Neural cell (in vitro differentiated cells): ENCODE measurements around the gene SLC16A12.

Experiments
- EP300 ChIP-seq: fragments of 450-650 bp; conservative IDR thresholded peaks from 2 replicates; pipeline ENCODE4 v1.6.1; 2014; ENCODE audit warnings: antibody characterized with exemption, mild to moderate bottlenecking, moderate library complexity; ENCODE audit not compliant: poor library complexity, severe bottlenecking
- MXI1 ChIP-seq: fragments of 450-650 bp; conservative IDR thresholded peaks from 2 replicates; pipeline ENCODE4 v1.6.1; 2014; ENCODE audit warnings: antibody characterized with exemption, mild to moderate bottlenecking; ENCODE audit not compliant: poor library complexity, severe bottlenecking
- RAD21 ChIP-seq: fragments of 450-650 bp; conservative IDR thresholded peaks from 2 replicates; pipeline ENCODE4 v1.6.1; 2014; ENCODE audit warnings: antibody characterized with exemption, mild to moderate bottlenecking, moderate library complexity
- SMC3 ChIP-seq: fragments of 450-650 bp; conservative IDR thresholded peaks from 2 replicates; pipeline ENCODE4 v1.6.1; 2014; ENCODE audit warnings: antibody characterized with exemption, mild to moderate bottlenecking, moderate library complexity; ENCODE audit not compliant: poor library complexity
- TAF1 ChIP-seq: IDR thresholded peaks from 2 replicates; pipeline ENCODE4 v1.6.1; 2012; ENCODE audit warnings: low read depth
- TF ChIP-seq, protein P1 (sequence below): fragments of 450-650 bp; IDR thresholded peaks from 2 replicates; pipeline ENCODE4 v1.5.1; 2014; ENCODE audit warnings: antibody characterized with exemption, mild to moderate bottlenecking, moderate library complexity; ENCODE audit not compliant: poor library complexity, severe bottlenecking
- TF ChIP-seq, protein P2 (sequence below): IDR thresholded peaks from 2 replicates; pipeline ENCODE4 v1.6.1; 2012; ENCODE audit warnings: borderline replicate concordance

DNA sequence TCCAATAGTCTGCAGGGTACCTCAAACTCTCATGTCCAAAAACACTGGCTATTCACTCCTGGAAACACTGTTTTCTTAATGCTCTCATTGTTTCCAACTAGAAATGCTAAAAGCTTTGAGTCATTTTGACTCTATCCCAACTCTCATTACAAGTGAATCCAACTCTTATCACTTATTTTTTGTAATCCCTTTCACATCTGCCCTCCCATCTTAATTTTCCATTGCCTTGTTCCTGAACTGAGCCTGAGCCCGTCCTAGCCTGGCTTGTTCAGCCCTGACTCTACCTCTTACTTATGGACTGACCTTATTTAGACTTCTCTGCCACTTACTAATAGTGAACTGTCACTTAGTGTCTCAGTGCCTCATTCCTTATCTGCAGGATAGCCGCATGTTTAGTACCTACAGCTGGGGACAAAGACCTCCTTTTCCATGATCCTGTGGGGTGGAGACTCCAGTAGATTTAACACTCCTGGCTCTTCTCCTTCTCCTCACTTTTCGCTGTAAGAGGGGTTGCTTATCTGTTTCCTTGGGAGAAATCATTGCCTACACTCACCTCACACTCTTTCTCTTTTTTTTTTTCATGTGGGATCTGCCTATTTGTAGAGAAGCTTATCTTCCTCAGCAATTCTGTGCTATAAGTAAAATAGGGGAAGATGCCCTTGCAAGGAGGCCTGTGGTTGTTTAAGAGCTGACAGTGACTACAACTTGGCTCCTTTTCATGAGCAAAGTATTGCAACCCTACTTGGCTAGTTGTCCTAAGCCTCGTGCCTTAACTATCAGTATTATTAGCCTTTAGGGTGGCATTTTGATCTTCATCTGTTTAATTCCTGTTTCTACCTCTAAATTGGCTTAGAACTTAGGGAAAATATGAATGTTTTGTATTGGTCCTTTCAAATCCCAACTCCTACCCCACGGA is 56.4 kb downstream of the SLC16A12 start:
- TF ChIP-seq, protein P1, sequence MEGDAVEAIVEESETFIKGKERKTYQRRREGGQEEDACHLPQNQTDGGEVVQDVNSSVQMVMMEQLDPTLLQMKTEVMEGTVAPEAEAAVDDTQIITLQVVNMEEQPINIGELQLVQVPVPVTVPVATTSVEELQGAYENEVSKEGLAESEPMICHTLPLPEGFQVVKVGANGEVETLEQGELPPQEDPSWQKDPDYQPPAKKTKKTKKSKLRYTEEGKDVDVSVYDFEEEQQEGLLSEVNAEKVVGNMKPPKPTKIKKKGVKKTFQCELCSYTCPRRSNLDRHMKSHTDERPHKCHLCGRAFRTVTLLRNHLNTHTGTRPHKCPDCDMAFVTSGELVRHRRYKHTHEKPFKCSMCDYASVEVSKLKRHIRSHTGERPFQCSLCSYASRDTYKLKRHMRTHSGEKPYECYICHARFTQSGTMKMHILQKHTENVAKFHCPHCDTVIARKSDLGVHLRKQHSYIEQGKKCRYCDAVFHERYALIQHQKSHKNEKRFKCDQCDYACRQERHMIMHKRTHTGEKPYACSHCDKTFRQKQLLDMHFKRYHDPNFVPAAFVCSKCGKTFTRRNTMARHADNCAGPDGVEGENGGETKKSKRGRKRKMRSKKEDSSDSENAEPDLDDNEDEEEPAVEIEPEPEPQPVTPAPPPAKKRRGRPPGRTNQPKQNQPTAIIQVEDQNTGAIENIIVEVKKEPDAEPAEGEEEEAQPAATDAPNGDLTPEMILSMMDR, result no peak
- no peak for TF ChIP-seq MXI1
- no peak for TF ChIP-seq RAD21
- no peak for TF ChIP-seq SMC3
- TF ChIP-seq EP300, result no peak
- TF ChIP-seq, protein P2, sequence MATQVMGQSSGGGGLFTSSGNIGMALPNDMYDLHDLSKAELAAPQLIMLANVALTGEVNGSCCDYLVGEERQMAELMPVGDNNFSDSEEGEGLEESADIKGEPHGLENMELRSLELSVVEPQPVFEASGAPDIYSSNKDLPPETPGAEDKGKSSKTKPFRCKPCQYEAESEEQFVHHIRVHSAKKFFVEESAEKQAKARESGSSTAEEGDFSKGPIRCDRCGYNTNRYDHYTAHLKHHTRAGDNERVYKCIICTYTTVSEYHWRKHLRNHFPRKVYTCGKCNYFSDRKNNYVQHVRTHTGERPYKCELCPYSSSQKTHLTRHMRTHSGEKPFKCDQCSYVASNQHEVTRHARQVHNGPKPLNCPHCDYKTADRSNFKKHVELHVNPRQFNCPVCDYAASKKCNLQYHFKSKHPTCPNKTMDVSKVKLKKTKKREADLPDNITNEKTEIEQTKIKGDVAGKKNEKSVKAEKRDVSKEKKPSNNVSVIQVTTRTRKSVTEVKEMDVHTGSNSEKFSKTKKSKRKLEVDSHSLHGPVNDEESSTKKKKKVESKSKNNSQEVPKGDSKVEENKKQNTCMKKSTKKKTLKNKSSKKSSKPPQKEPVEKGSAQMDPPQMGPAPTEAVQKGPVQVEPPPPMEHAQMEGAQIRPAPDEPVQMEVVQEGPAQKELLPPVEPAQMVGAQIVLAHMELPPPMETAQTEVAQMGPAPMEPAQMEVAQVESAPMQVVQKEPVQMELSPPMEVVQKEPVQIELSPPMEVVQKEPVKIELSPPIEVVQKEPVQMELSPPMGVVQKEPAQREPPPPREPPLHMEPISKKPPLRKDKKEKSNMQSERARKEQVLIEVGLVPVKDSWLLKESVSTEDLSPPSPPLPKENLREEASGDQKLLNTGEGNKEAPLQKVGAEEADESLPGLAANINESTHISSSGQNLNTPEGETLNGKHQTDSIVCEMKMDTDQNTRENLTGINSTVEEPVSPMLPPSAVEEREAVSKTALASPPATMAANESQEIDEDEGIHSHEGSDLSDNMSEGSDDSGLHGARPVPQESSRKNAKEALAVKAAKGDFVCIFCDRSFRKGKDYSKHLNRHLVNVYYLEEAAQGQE, result no peak
- no peak for TF ChIP-seq TAF1
